ENCODE data around the gene TEK. TPM values are rescaled to one million over a fixed set of nuclear protein-coding genes. Genes with fewer than 3 reads are reported as not detected.

Gene TEK
- total RNA-seq, 2 donors from 2014 or later = 19.2 to 29.5 TPM

DNA sequence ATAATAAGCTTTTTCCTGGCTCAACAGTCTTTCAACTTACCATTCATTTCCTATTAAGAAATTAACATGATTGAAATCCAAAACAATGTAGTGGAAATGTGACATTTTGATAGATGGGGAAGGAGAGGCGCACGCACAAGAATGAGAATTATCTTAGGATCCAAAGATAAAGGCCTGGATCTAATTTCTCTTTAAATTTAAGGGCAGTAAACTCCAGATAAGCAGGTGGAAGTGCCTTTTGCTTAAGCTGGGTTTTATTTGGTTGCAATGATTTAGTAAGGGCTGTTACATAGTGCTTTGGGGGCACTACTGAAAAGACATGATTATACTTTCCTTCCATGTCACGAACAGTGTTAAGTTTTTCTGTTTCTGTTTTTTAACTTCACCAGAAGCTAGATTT is 170.6 kb downstream of the TEK start:
- DNase-seq (no peak), ATAC-seq (no peak)
- intact Hi-C loops (cut with DNase I) = loop anchor here in 1 of 2 donors (10.0 kb wide), 1 partner anchor 245 kb away; no protein-coding TSS in a partner anchor

Other genes starting within 250 kb of the TEK start
- gene CAAP1, start 216.4 kb upstream of the TEK start, total RNA-seq = 10 to 100 TPM in 1 of 2 donors, 1 to 10 TPM in 1; 7.4 to 12.0 TPM
- 10 to 100 TPM; 25.7 to 26.6 TPM for gene PLAA, start 162.0 kb upstream of the TEK start, total RNA-seq
- 10 to 100 TPM in 1 of 2 donors, 1 to 10 TPM in 1; 7.8 to 11.4 TPM for gene IFT74, start 152.8 kb upstream of the TEK start, total RNA-seq
- gene LRRC19, start 103.6 kb upstream of the TEK start, total RNA-seq = not detected
- gene EQTN, start 187.9 kb downstream of the TEK start, total RNA-seq = not detected

Measured in left cardiac atrium (tissue), 4 donors.